ENCODE measurements around the gene GRK3.
A peak's percentile ranks its signal among the peaks of the same experiment; 100 is the strongest.

The GRK3 gene

DNA sequence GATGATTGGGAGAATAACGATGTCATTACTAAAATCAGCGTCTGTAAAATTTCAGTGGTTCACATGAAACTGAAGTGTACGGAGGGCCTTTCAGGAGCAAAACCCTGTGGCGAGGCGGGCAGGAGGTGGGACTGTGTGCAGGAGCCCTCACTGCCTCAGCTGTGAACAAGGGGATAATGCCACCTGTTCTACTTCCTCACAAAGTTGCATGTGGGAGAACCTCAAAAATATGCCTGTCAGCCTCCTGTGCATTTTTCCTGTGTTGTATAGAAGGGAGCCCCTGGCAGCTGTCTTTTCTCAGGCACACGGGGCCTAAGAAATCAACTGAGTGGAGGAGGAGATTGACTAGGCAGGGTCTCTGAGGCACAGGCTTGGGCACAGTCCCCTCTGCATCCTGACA, 134.5 kb downstream of the GRK3 start:
- H3K36me3 ChIP-seq: peaks cover 0 to 7% (median 6%) of the 10 kb centered on the region in 3 donors
- H3K4me1 ChIP-seq: no peaks in the 10 kb centered on the region
- no peaks in the 10 kb centered on the region for H3K27me3 ChIP-seq
- intact Hi-C loops (cut with DNase I; ENCODE audit: low total_unique reads): loop anchor here (10.0 kb wide), 1 partner anchor 234 kb away; no protein-coding TSS in a partner anchor
- no peak overlapping the region for H3K27ac ChIP-seq
- no peak overlapping the region for H3K4me3 ChIP-seq
- TF ChIP-seq, protein P1, sequence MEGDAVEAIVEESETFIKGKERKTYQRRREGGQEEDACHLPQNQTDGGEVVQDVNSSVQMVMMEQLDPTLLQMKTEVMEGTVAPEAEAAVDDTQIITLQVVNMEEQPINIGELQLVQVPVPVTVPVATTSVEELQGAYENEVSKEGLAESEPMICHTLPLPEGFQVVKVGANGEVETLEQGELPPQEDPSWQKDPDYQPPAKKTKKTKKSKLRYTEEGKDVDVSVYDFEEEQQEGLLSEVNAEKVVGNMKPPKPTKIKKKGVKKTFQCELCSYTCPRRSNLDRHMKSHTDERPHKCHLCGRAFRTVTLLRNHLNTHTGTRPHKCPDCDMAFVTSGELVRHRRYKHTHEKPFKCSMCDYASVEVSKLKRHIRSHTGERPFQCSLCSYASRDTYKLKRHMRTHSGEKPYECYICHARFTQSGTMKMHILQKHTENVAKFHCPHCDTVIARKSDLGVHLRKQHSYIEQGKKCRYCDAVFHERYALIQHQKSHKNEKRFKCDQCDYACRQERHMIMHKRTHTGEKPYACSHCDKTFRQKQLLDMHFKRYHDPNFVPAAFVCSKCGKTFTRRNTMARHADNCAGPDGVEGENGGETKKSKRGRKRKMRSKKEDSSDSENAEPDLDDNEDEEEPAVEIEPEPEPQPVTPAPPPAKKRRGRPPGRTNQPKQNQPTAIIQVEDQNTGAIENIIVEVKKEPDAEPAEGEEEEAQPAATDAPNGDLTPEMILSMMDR (IDR thresholded peaks at IDR 0.05): no peak
- no peaks in the 10 kb centered on the region for H3K9me3 ChIP-seq
- no peak for DNase-seq

DNA sequence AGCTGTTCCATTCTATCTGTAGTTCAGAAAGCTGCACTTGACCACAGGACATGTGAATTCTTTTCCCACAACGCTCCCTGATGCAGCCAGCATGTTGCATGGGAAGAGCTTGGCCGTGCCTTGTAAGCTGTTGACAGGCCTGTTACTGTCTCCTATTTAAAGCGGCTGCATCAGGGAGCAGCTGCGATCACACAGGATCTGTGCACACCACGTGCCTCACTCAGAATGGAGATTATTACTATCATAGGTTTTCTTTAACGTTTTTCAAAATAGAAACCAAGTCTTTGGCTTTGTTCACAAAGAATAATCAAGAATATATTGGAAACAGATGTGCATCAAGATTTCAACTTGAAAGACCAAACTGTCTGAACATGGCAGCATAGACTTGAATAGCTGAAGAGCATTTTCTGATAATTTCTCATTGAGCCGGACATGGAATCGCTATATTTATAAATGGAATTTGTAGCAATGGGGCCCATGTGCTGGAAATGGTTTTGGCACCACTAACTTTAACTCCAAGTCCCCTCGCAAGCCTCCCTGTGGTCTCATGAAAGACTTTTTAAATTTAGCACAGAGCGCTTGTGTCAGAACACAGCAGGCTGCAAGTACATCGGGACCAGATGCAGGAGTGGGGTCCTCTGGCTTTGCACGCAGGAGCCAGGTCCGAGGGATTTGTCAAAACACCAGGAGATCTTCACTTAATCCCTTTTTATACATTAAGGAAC, 136.7 kb downstream of the GRK3 start:
- TF ChIP-seq, protein P1 (IDR thresholded peaks at IDR 0.05): no peak
- H3K4me3 ChIP-seq: no peak overlapping the region
- intact Hi-C loops (cut with DNase I; ENCODE audit: low total_unique reads): loop anchor here (10.0 kb wide), 1 partner anchor 74 kb away; no protein-coding TSS in a partner anchor
- no peaks in the 10 kb centered on the region for H3K9me3 ChIP-seq
- peaks cover 0 to 7% (median 0%) of the 10 kb centered on the region in 3 donors for H3K36me3 ChIP-seq
- no peaks in the 10 kb centered on the region for H3K27me3 ChIP-seq
- no peak for DNase-seq
- H3K4me1 ChIP-seq: no peaks in the 10 kb centered on the region
- H3K27ac ChIP-seq: no peak overlapping the region

DNA sequence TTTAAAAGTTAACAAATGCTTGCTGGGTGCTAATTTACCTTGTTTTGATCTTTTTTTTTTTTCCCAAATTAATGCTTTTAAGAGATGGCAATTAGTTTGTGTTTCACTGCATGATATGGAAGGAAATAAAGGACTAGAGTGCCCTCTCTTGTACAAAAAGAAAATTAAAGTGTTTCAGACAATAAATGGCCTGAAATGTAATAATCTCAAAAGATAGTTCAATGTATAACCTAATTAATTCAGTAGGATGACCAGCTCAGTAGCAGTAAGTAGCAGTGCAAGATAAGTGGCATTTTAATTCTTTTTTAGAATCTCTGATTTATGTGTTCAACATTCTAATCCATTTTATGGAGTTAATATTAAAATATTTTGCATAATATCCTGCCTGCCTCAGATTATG, 137.6 kb downstream of the GRK3 start:
- DNase-seq: no peak
- no peaks in the 10 kb centered on the region for H3K4me1 ChIP-seq
- intact Hi-C loops (cut with DNase I; ENCODE audit: low total_unique reads): loop anchor here (10.0 kb wide), 1 partner anchor 73 kb away; no protein-coding TSS in a partner anchor

DNA sequence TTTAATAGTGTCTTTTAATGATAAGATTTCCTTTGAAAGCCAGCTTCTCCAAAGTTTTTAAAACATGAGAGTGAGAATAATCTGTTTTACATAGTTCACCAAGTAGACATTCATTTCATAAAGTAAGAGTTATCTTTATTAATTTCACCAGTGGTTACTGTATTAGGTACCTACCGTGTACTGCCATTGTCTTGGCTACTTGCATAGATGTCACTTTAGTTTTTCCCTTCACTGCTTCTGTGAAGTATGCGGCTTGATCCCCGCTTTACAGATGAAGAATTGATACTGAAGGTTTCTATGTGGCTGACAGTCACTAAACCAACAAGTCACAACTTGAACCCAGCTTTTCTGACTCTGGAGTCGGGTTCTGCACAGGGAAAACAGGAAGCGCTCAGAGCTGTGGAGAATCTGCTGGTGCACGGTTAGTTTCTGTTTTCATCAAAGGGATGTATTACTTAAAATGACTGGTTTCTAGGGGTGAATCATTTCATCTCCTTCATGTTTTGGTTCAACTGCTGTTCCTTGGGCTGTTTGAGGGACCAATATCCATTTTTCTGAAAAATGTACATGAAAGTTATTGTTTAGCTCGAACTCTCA, 138.2 kb downstream of the GRK3 start:
- TF ChIP-seq, protein P1 (IDR thresholded peaks at IDR 0.05): no peak
- Histone ChIP-seq H3K27ac (no peak overlapping the region), H3K9me3 (no peaks in the 10 kb centered on the region), H3K4me1 (no peaks in the 10 kb centered on the region), H3K4me3 (no peak overlapping the region), H3K27me3 (no peaks in the 10 kb centered on the region), H3K36me3 (peaks cover 0 to 12% (median 0%) of the 10 kb centered on the region in 3 donors)
- DNase-seq: no peak
- intact Hi-C loops (cut with DNase I; ENCODE audit: low total_unique reads): loop anchor here (10.0 kb wide), 1 partner anchor 72 kb away; no protein-coding TSS in a partner anchor

More for the DNA sequence above, 137.6 kb downstream of the GRK3 start:
- H3K27me3 ChIP-seq: no peaks in the 10 kb centered on the region
- H3K9me3 ChIP-seq: no peaks in the 10 kb centered on the region
- no peak overlapping the region for H3K27ac ChIP-seq
- H3K4me3 ChIP-seq: no peak overlapping the region
- TF ChIP-seq, protein P1 (IDR thresholded peaks at IDR 0.05): peak; percentile 28 to 42
- H3K36me3 ChIP-seq: peaks cover 0 to 7% (median 0%) of the 10 kb centered on the region in 3 donors

DNA sequence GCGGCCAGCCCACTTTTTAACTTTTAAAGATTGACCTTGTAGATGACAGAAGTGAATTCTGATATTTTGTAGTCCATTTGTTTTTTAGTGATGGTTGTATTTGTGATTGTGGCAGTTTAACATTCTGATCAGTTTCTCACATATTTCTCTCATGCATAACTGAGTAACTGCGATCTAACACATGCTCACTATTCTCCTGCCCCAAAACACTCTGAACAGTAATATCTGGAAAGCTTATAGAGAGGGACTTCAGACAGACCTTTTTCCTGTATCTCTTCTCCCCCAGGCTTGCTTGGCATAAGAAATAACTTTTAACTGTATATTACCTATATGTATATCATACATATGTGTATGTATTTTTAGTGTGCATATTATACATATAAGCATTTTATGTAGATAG, 140.2 kb downstream of the GRK3 start:
- Histone ChIP-seq H3K4me3 (no peak overlapping the region), H3K9me3 (no peaks in the 10 kb centered on the region), H3K4me1 (no peaks in the 10 kb centered on the region), H3K27me3 (no peaks in the 10 kb centered on the region), H3K36me3 (peaks cover 0 to 13% (median 0%) of the 10 kb centered on the region in 3 donors), H3K27ac (no peak overlapping the region)
- TF ChIP-seq, protein P1 (IDR thresholded peaks at IDR 0.05): no peak
- intact Hi-C loops (cut with DNase I; ENCODE audit: low total_unique reads): loop anchor here (10.0 kb wide), 1 partner anchor 70 kb away; no protein-coding TSS in a partner anchor
- no peak for DNase-seq
